Liver (tissue), 9 donors: Measurements from ENCODE around the gene SNX5. TPM values are rescaled to one million over a fixed set of nuclear protein-coding genes. Genes with fewer than 3 reads are reported as not detected.

Experiments
- DNase-seq: peaks from one replicate; pipeline ENCODE4 v3.0.0-alpha.2; 2017; ENCODE audit warnings: low spot score
- H3K27ac ChIP-seq, 2 donors: one replicate each; pipeline ENCODE4 v1.7.0; 2013; ENCODE audit warnings: inconsistent platforms in 2 of 2, low read length in 2 of 2, control low read depth in 1 of 2, low read depth in 1 of 2, mild to moderate bottlenecking in 1 of 2
- H3K27me3 ChIP-seq, 4 donors: one replicate each; pipeline versions ENCODE4 v1.6.1 to v1.7.0; 2013; ENCODE audit warnings: low read length in 3 of 4, inconsistent platforms in 1 of 4, mild to moderate bottlenecking in 1 of 4, moderate library complexity in 1 of 4; ENCODE audit not compliant: control insufficient read depth in 4 of 4, insufficient read depth in 4 of 4
- H3K36me3 ChIP-seq, 4 donors: one replicate each; pipeline versions ENCODE4 v1.6.1 to v1.7.0; 2013; ENCODE audit warnings: low read length in 3 of 4, mild to moderate bottlenecking in 3 of 4, low read depth in 1 of 4, moderate library complexity in 1 of 4; ENCODE audit not compliant: control insufficient read depth in 4 of 4, insufficient read depth in 3 of 4
- H3K4me1 ChIP-seq, 4 donors: one replicate each; pipeline versions ENCODE4 v1.6.1 to v1.7.0; 2013; ENCODE audit warnings: low read length in 3 of 4, mild to moderate bottlenecking in 3 of 4, moderate library complexity in 1 of 4; ENCODE audit not compliant: control insufficient read depth in 4 of 4, insufficient read depth in 4 of 4
- H3K4me3 ChIP-seq, 3 donors: one replicate each; pipeline versions ENCODE4 v1.6.1 to v1.7.0; 2013; ENCODE audit warnings: low read length in 3 of 3, control low read depth in 1 of 3, low read depth in 1 of 3, mild to moderate bottlenecking in 1 of 3
- H3K9ac ChIP-seq, 2 donors: one replicate each; pipeline ENCODE4 v1.7.0; 2013; ENCODE audit warnings: low read length in 2 of 2, mild to moderate bottlenecking in 2 of 2, moderate library complexity in 2 of 2, control low read depth in 1 of 2, low read depth in 1 of 2
- H3K9me3 ChIP-seq, 4 donors: one replicate each; pipeline versions ENCODE4 v1.6.1 to v1.7.0; 2013; ENCODE audit warnings: low read length in 3 of 4; ENCODE audit not compliant: control insufficient read depth in 4 of 4
- CTCF ChIP-seq: fragments of 150-350 bp; IDR thresholded peaks from 2 replicates; pipeline ENCODE4 v1.5.1; 2017; ENCODE audit warnings: improper control_type of control experiment, low read depth, low read length; ENCODE audit not compliant: missing input control
- EGR1 ChIP-seq, 2 donors: IDR thresholded peaks; 2 replicates each; pipeline ENCODE4 v1.6.1; 2016 to 2018; ENCODE audit warnings: antibody characterized with exemption in 2 of 2, low read depth in 2 of 2
- FOXA1 ChIP-seq: IDR thresholded peaks from 2 replicates; pipeline ENCODE4 v1.6.1; 2016; ENCODE audit warnings: antibody characterized with exemption
- FOXA2 ChIP-seq: IDR thresholded peaks from 2 replicates; pipeline ENCODE4 v1.6.1; 2016; ENCODE audit warnings: antibody characterized with exemption
- HNF4A ChIP-seq, 2 donors: conservative IDR thresholded peaks; 2 replicates each; pipeline ENCODE4 v1.6.1; 2016; ENCODE audit warnings: antibody characterized with exemption in 2 of 2, mild to moderate bottlenecking in 2 of 2
- HNF4G ChIP-seq: IDR thresholded peaks from 2 replicates; pipeline ENCODE4 v1.6.1; 2016; ENCODE audit warnings: antibody characterized with exemption
- JUND ChIP-seq, 2 donors: IDR thresholded peaks; 2 replicates each; pipeline ENCODE4 v1.6.1; 2016; ENCODE audit warnings: antibody characterized with exemption in 2 of 2
- MAX ChIP-seq: IDR thresholded peaks from 2 replicates; pipeline ENCODE4 v1.6.1; 2016; ENCODE audit warnings: antibody characterized with exemption
- NR2F2 ChIP-seq: IDR thresholded peaks from 2 replicates; pipeline ENCODE4 v1.6.1; 2016; ENCODE audit warnings: antibody characterized with exemption
- RXRA ChIP-seq, 2 donors: IDR thresholded peaks; 2 replicates each; pipeline ENCODE4 v1.6.1; 2017 to 2018; ENCODE audit warnings: antibody characterized with exemption in 2 of 2, mild to moderate bottlenecking in 1 of 2
- SP1 ChIP-seq: IDR thresholded peaks from 2 replicates; pipeline ENCODE4 v1.6.1; 2018; ENCODE audit warnings: antibody characterized with exemption, mild to moderate bottlenecking
- TAF1 ChIP-seq: conservative IDR thresholded peaks from 2 replicates; pipeline ENCODE4 v1.6.1; 2016; ENCODE audit warnings: antibody characterized with exemption, mild to moderate bottlenecking
- YY1 ChIP-seq: IDR thresholded peaks from 2 replicates; pipeline ENCODE4 v1.6.1; 2016; ENCODE audit warnings: antibody characterized with exemption, mild to moderate bottlenecking
- WGBS: extraction: QIAGEN DNeasy Blood & Tissue Kit; methylation state at CpG from one replicate; pipeline ENCODE4 v1.1.7; 2013; 5-methylcytosine and 5-hydroxymethylcytosine counted together
- polyA plus RNA-seq, 2 donors: library from polyadenylated mRNA; stranded (reverse) in 1 of 2; unstranded in 1 of 2; fragments of 200-250 nt in 1 of 2; fragments of >200 nt in 1 of 2; fragmentation: Nextera tagmentation in 1 of 2; extraction: Ambion mirVana in 1 of 2; gene quantifications; one replicate each; pipeline versions ENCODE4 v1.2.1 to v1.2.3, GENCODE V29; 2013 to 2015
- total RNA-seq, 2 donors: library from RNA; depleted of rRNA; stranded (reverse); fragments of >200 nt; gene quantifications; one replicate each; pipeline ENCODE4 v1.2.3, GENCODE V29; 2014
- TF ChIP-seq, protein P1 (sequence below): IDR thresholded peaks from 2 replicates; pipeline ENCODE4 v1.6.1; 2016; ENCODE audit warnings: antibody characterized with exemption
- TF ChIP-seq, protein P2 (sequence below): IDR thresholded peaks from 2 replicates; pipeline ENCODE4 v1.6.1; 2016; ENCODE audit warnings: antibody characterized with exemption
- TF ChIP-seq, protein P3 (sequence below): IDR thresholded peaks from 2 replicates; pipeline ENCODE4 v1.6.1; 2016; ENCODE audit warnings: antibody characterized with exemption, mild to moderate bottlenecking
- donor health status: healthy.
- donor health status: healthy.
- donor health status: healthy.
- donor health status: healthy.
- donor health status: healthy.

The SNX5 gene
- total and polyA plus RNA-seq, 4 donors, result 32.8 to 77.8 (median 46.2) TPM

- H3K4me1 ChIP-seq, result peaks cover 2 to 3% (median 3%) of the 10 kb centered on the region in 4 donors
- no peaks in the 10 kb centered on the region for H3K9me3 ChIP-seq
- WGBS, result 98% methylated on average over 4 of the region's 4 CpGs
- H3K27ac ChIP-seq, result no peak overlapping the region
- no peak for TF ChIP-seq FOXA1
- TF ChIP-seq, protein P1, sequence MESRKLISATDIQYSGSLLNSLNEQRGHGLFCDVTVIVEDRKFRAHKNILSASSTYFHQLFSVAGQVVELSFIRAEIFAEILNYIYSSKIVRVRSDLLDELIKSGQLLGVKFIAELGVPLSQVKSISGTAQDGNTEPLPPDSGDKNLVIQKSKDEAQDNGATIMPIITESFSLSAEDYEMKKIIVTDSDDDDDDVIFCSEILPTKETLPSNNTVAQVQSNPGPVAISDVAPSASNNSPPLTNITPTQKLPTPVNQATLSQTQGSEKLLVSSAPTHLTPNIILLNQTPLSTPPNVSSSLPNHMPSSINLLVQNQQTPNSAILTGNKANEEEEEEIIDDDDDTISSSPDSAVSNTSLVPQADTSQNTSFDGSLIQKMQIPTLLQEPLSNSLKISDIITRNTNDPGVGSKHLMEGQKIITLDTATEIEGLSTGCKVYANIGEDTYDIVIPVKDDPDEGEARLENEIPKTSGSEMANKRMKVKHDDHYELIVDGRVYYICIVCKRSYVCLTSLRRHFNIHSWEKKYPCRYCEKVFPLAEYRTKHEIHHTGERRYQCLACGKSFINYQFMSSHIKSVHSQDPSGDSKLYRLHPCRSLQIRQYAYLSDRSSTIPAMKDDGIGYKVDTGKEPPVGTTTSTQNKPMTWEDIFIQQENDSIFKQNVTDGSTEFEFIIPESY, result no peak
- no peak for TF ChIP-seq FOXA2
- H3K9ac ChIP-seq, result no peak overlapping the region
- H3K27me3 ChIP-seq, result no peaks in the 10 kb centered on the region
- no peaks in the 10 kb centered on the region for H3K36me3 ChIP-seq
- H3K4me3 ChIP-seq, result no peak overlapping the region
- no peak for DNase-seq
These were observed 53.6 kb downstream of the SNX5 start for GRCh38 chr20:17914957-17915356.

DNA sequence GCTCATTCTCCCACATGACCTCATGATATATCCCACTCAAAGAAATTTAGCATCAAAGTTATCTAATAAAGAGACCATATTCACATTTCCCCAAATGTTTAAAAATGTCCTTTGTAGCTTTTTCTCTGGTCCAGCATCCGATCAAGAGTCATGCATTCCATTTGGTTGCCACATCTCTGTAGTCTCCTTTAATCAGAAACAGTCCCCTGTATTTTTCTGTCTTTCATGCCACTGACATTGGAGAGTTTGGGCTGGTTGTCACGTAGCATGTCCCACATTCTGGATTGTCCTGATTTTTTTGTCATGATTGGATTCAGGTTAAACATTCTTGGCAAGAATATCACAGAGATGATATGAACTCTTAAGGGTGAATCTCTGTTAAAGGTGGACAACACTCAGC is 55.7 kb downstream of the SNX5 start:
- Histone ChIP-seq H3K9ac (no peak overlapping the region), H3K27ac (no peak overlapping the region), H3K9me3 (no peaks in the 10 kb centered on the region), H3K27me3 (no peaks in the 10 kb centered on the region), H3K4me1 (peaks cover 2 to 7% (median 6%) of the 10 kb centered on the region in 4 donors), H3K4me3 (no peak overlapping the region), H3K36me3 (no peaks in the 10 kb centered on the region)
- WGBS, result 78% methylated on average over 2 of the region's 2 CpGs
- no peak for DNase-seq
- no peak for TF ChIP-seq NR2F2
- TF ChIP-seq SP1, result no peak

DNA sequence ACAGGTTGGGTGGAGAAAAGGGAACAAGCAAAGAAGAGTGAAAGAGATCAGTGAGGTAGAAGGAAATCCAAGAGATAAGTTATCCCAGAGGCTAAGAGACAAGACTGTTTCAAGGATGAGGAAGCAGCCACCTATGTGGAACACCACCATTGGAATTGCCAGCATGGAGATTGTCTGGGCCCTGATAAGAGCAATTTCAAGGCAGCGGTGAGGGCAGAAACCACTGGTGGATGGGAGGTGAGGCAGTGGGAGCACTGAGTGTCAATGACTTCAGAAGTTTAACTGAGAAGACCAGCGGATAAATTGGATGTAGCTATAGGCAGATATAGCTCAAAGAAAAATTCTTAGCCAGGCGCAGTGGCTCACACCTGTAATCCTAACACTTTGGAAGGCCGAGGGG is 56.7 kb downstream of the SNX5 start:
- Histone ChIP-seq H3K9me3 (no peaks in the 10 kb centered on the region), H3K4me1 (peaks cover 2 to 7% (median 6%) of the 10 kb centered on the region in 4 donors), H3K4me3 (no peak overlapping the region), H3K27me3 (no peaks in the 10 kb centered on the region), H3K9ac (no peak overlapping the region), H3K36me3 (no peaks in the 10 kb centered on the region), H3K27ac (peak overlapping the region; percentile 78 to 89)
- TF ChIP-seq YY1, result no peak
- TF ChIP-seq, protein P2, sequence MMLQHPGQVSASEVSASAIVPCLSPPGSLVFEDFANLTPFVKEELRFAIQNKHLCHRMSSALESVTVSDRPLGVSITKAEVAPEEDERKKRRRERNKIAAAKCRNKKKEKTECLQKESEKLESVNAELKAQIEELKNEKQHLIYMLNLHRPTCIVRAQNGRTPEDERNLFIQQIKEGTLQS, result no peak
- no peak for TF ChIP-seq JUND (IDR thresholded peaks at IDR 0.05)
- TF ChIP-seq HNF4A (conservative IDR thresholded peaks at IDR 0.05), result no peak
- TF ChIP-seq SP1, result no peak
- TF ChIP-seq, protein P1, result no peak
- no peak for TF ChIP-seq MAX
- no peak for TF ChIP-seq FOXA1
- TF ChIP-seq HNF4G, result no peak
- no peak for TF ChIP-seq TAF1
- no peak for TF ChIP-seq FOXA2
- no peak for TF ChIP-seq EGR1 (IDR thresholded peaks at IDR 0.05; ENCODE audit: low read depth in 2 of 2)
- TF ChIP-seq, protein P3, sequence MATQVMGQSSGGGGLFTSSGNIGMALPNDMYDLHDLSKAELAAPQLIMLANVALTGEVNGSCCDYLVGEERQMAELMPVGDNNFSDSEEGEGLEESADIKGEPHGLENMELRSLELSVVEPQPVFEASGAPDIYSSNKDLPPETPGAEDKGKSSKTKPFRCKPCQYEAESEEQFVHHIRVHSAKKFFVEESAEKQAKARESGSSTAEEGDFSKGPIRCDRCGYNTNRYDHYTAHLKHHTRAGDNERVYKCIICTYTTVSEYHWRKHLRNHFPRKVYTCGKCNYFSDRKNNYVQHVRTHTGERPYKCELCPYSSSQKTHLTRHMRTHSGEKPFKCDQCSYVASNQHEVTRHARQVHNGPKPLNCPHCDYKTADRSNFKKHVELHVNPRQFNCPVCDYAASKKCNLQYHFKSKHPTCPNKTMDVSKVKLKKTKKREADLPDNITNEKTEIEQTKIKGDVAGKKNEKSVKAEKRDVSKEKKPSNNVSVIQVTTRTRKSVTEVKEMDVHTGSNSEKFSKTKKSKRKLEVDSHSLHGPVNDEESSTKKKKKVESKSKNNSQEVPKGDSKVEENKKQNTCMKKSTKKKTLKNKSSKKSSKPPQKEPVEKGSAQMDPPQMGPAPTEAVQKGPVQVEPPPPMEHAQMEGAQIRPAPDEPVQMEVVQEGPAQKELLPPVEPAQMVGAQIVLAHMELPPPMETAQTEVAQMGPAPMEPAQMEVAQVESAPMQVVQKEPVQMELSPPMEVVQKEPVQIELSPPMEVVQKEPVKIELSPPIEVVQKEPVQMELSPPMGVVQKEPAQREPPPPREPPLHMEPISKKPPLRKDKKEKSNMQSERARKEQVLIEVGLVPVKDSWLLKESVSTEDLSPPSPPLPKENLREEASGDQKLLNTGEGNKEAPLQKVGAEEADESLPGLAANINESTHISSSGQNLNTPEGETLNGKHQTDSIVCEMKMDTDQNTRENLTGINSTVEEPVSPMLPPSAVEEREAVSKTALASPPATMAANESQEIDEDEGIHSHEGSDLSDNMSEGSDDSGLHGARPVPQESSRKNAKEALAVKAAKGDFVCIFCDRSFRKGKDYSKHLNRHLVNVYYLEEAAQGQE, result no peak
- no peak for TF ChIP-seq CTCF
- TF ChIP-seq RXRA (IDR thresholded peaks at IDR 0.05), result no peak
- no peak for DNase-seq
- WGBS, result 95% methylated on average over 4 of the region's 4 CpGs
